Measurements from ENCODE around the gene ITGA5. TPM values are rescaled to one million over a fixed set of nuclear protein-coding genes. Genes with fewer than 3 reads are reported as not detected.

ITGA5 gene
- total RNA-seq, 6 experiments from 2014 or later, result 261 to 355 (median 329) TPM

DNA sequence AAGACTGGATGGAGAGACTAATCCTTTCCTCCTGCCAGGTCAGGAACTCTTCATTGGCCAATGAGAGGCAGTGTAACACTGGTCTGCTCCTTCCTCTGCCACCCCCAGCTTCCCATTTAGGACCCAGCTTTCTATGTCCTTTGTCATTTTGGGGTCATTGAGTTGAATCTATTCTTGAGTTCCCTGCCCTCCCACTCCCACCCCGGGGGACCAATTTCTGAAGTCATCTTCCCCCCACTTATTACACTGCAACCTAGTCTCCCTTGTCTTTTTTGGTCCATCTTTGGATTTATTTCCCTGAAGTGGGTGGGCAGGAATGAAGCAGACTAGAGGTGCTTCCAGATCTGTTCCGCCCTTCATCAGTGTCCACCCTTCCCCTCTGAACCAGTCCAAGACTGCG is 7.6 kb upstream of the ITGA5 start:
- TF ChIP-seq, protein P1, sequence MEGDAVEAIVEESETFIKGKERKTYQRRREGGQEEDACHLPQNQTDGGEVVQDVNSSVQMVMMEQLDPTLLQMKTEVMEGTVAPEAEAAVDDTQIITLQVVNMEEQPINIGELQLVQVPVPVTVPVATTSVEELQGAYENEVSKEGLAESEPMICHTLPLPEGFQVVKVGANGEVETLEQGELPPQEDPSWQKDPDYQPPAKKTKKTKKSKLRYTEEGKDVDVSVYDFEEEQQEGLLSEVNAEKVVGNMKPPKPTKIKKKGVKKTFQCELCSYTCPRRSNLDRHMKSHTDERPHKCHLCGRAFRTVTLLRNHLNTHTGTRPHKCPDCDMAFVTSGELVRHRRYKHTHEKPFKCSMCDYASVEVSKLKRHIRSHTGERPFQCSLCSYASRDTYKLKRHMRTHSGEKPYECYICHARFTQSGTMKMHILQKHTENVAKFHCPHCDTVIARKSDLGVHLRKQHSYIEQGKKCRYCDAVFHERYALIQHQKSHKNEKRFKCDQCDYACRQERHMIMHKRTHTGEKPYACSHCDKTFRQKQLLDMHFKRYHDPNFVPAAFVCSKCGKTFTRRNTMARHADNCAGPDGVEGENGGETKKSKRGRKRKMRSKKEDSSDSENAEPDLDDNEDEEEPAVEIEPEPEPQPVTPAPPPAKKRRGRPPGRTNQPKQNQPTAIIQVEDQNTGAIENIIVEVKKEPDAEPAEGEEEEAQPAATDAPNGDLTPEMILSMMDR (IDR thresholded peaks at IDR 0.05), result no peak
- no peaks in the 10 kb centered on the region for H3K36me3 Mint-ChIP-seq (ENCODE audit: low read depth)
- peaks cover 1% of the 10 kb centered on the region for H3K27me3 Mint-ChIP-seq (ENCODE audit: insufficient read depth)
- no peak overlapping the region for H3K27ac Mint-ChIP-seq
- no peak overlapping the region for H3K4me3 Mint-ChIP-seq
- H3K9me3 Mint-ChIP-seq, result no peaks in the 10 kb centered on the region
- H3K4me1 Mint-ChIP-seq (ENCODE audit: low read depth), result peaks cover 89% of the 10 kb centered on the region
- no peak for DNase-seq

DNA sequence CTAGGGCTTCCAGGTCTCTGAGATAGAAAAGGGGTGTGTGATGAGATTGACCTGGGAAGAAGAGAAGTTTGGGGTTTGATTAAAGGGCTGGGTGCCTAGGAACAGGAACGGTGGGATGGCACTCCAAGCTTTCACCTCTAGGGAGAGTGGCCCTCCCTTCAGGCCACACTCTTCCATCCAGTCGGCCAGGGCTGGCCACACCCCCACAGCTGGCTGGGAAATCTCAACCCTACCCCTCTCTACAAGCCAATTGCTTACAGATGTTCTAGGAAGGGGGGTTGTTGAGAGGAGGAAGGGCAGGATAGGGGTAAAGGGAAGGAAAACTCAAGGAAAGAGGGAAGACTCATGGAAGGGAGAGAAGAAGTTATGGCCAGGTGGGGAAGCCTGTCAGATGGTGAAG is 6.6 kb upstream of the ITGA5 start:
- no peak overlapping the region for H3K27ac Mint-ChIP-seq
- TF ChIP-seq, protein P1 (IDR thresholded peaks at IDR 0.05), result no peak
- peaks cover 1% of the 10 kb centered on the region for H3K27me3 Mint-ChIP-seq (ENCODE audit: insufficient read depth)
- H3K4me3 Mint-ChIP-seq, result no peak overlapping the region
- H3K36me3 Mint-ChIP-seq (ENCODE audit: low read depth), result no peaks in the 10 kb centered on the region
- H3K9me3 Mint-ChIP-seq, result no peaks in the 10 kb centered on the region
- H3K4me1 Mint-ChIP-seq (ENCODE audit: low read depth), result peaks cover 89% of the 10 kb centered on the region
- no peak for DNase-seq

DNA sequence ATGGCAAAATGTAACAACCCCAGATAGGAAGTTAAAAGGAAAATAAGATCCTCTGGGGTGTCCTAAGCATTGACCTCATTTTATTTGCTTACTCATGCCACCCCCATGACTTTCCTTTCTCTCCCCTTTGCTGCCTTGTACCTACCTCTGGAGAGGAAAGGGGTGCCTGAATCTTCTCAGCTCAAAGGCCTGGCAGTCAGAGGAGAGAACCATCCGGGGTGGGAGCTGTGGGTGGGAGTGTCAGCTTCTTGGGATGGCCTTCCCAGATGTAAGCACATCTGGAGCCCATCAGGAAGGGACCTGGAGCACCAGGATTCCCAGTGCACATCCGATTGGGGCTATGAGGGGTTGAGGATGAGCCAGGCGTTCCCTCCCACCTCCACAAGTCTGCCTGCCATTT is 5.2 kb upstream of the ITGA5 start:
- Mint-ChIP-seq H3K27ac (peak overlapping the region; percentile 90), H3K4me1 (ENCODE audit: low read depth) (peaks cover 94% of the 10 kb centered on the region), H3K36me3 (ENCODE audit: low read depth) (no peaks in the 10 kb centered on the region), H3K9me3 (no peaks in the 10 kb centered on the region), H3K27me3 (ENCODE audit: insufficient read depth) (peaks cover 1% of the 10 kb centered on the region; the same call in 1 of the 2 replicates), H3K4me3 (no peak overlapping the region)
- DNase-seq, result no peak
- TF ChIP-seq, protein P1 (IDR thresholded peaks at IDR 0.05), result no peak

DNA sequence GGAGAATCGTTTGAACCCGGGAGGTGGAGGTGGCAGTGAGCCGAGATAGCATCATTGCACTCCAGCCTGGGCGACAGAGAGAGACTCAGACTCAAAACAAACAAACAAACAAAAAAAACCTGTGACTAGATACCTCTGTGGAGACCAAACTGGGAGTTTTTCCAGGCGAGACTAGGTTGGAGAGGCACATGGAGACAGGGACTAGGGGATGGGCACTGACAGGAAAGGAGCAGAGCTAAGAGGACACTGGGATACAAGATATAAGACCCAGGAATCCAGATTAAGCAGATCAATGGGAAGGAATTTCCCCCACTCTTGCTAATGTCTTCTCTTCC is 4.7 kb upstream of the ITGA5 start:
- H3K4me3 Mint-ChIP-seq, result no peak overlapping the region; the same call in 1 of the 2 replicates
- DNase-seq, result no peak
- peaks cover 90% of the 10 kb centered on the region for H3K4me1 Mint-ChIP-seq (ENCODE audit: low read depth)
- H3K27me3 Mint-ChIP-seq (ENCODE audit: insufficient read depth), result peaks cover 1% of the 10 kb centered on the region; the same call in 1 of the 2 replicates
- H3K9me3 Mint-ChIP-seq, result no peaks in the 10 kb centered on the region
- TF ChIP-seq, protein P1 (IDR thresholded peaks at IDR 0.05), result no peak
- peak overlapping the region; percentile 90 for H3K27ac Mint-ChIP-seq
- no peaks in the 10 kb centered on the region for H3K36me3 Mint-ChIP-seq (ENCODE audit: low read depth)

DNA sequence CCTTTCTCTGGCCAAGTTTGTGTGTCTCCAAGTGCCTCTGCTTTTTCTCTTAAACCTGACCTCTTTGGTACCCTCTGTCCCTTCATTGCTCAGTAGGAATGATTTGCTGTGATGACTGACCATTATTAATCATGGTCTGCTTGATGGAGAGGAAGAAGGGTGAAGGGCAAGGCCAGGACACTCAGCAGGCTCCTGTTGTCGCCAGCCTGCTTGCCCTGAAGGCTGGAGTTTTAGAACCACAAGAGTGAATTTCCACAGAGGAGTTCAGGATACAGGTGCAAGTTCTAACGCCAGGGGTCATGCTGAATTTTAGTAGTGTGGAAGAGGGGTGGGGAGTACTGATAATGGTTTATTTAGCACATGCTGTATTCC is 2.8 kb upstream of the ITGA5 start:
- Mint-ChIP-seq H3K4me1 (ENCODE audit: low read depth) (peaks cover 79% of the 10 kb centered on the region), H3K9me3 (no peaks in the 10 kb centered on the region), H3K27me3 (ENCODE audit: insufficient read depth) (peaks cover 2% of the 10 kb centered on the region), H3K36me3 (ENCODE audit: low read depth) (peaks cover 12% of the 10 kb centered on the region), H3K27ac (peak overlapping the region; percentile 90), H3K4me3 (peak overlapping the region; percentile 25; the same call in 1 of the 2 replicates)
- DNase-seq, result no peak
- TF ChIP-seq, protein P1 (IDR thresholded peaks at IDR 0.05), result no peak
